ENCODE results near the gene PHF10.

The PHF10 gene

GRCh38 chr6:169738204-169738975 is 14.1 kb upstream of the PHF10 start:
- ATAC-seq (ENCODE audit: low read depth) (no peak), DNase-seq (ENCODE audit: low spot score in 2 of 2) (no peak)
- no peaks in the 10 kb centered on the region for H3K9me3 Mint-ChIP-seq
- peaks cover 1% of the 10 kb centered on the region for H3K36me3 Mint-ChIP-seq
- no peak overlapping the region for H3K27ac Mint-ChIP-seq
- no peak overlapping the region for H3K4me3 Mint-ChIP-seq
- no peaks in the 10 kb centered on the region for H3K4me1 Mint-ChIP-seq
- H3K27me3 Mint-ChIP-seq: peaks cover 6% of the 10 kb centered on the region

- no peak for DNase-seq (ENCODE audit: low spot score in 2 of 2)
- ATAC-seq (ENCODE audit: low read depth): no peak
- H3K9me3 Mint-ChIP-seq: no peaks in the 10 kb centered on the region
- H3K4me3 Mint-ChIP-seq: no peak overlapping the region
- H3K36me3 Mint-ChIP-seq: no peaks in the 10 kb centered on the region
- no peaks in the 10 kb centered on the region for H3K27me3 Mint-ChIP-seq
- H3K4me1 Mint-ChIP-seq: no peaks in the 10 kb centered on the region
- H3K27ac Mint-ChIP-seq: no peak overlapping the region
These were observed 5.7 kb upstream of the PHF10 start for GRCh38 chr6:169729961-169730360.

- Mint-ChIP-seq H3K9me3 (no peaks in the 10 kb centered on the region), H3K36me3 (no peaks in the 10 kb centered on the region), H3K4me3 (no peak overlapping the region), H3K27ac (no peak overlapping the region), H3K27me3 (no peaks in the 10 kb centered on the region), H3K4me1 (peaks cover 6% of the 10 kb centered on the region)
- no peak for DNase-seq (ENCODE audit: low spot score in 2 of 2)
- no peak for ATAC-seq (ENCODE audit: low read depth)
These were observed 2.7 kb upstream of the PHF10 start for GRCh38 chr6:169726963-169727362.

GRCh38 chr6:169726049-169726400 is 1.7 kb upstream of the PHF10 start:
- Mint-ChIP-seq H3K27me3 (no peaks in the 10 kb centered on the region), H3K4me1 (peaks cover 10% of the 10 kb centered on the region), H3K27ac (peak overlapping the region; percentile 73), H3K4me3 (peak overlapping the region; percentile 80), H3K36me3 (no peaks in the 10 kb centered on the region), H3K9me3 (no peaks in the 10 kb centered on the region)
- DNase-seq (ENCODE audit: low spot score in 2 of 2): no peak
- ATAC-seq (ENCODE audit: low read depth): no peak

- ATAC-seq (ENCODE audit: low read depth) (no peak), DNase-seq (ENCODE audit: low spot score in 2 of 2) (no peak)
- Mint-ChIP-seq H3K27me3 (no peaks in the 10 kb centered on the region), H3K4me3 (peak overlapping the region; percentile 80), H3K9me3 (no peaks in the 10 kb centered on the region), H3K4me1 (peaks cover 10% of the 10 kb centered on the region), H3K36me3 (no peaks in the 10 kb centered on the region), H3K27ac (peak overlapping the region; percentile 73)
These were observed 1.1 kb upstream of the PHF10 start for GRCh38 chr6:169725125-169726048.

GRCh38 chr6:169723991-169724493 is 258 bp downstream of the PHF10 start:
- no peaks in the 10 kb centered on the region for H3K27me3 Mint-ChIP-seq
- H3K27ac Mint-ChIP-seq: no peak overlapping the region
- H3K9me3 Mint-ChIP-seq: no peaks in the 10 kb centered on the region
- DNase-seq (ENCODE audit: low spot score in 2 of 2) (peak; percentile 38 to 55), ATAC-seq (ENCODE audit: low read depth) (peak; percentile 49)
- H3K4me3 Mint-ChIP-seq: peak overlapping the region; percentile 65
- H3K4me1 Mint-ChIP-seq: peaks cover 10% of the 10 kb centered on the region
- no peaks in the 10 kb centered on the region for H3K36me3 Mint-ChIP-seq

- DNase-seq (ENCODE audit: low spot score in 2 of 2) (peak; percentile 60 to 75), ATAC-seq (ENCODE audit: low read depth) (peak; percentile 49)
- H3K27ac Mint-ChIP-seq: peak overlapping the region; percentile 94
- H3K4me1 Mint-ChIP-seq: peaks cover 10% of the 10 kb centered on the region
- H3K27me3 Mint-ChIP-seq: no peaks in the 10 kb centered on the region
- peak overlapping the region; percentile 99 for H3K4me3 Mint-ChIP-seq
- no peaks in the 10 kb centered on the region for H3K9me3 Mint-ChIP-seq
- no peaks in the 10 kb centered on the region for H3K36me3 Mint-ChIP-seq
These were observed 945 bp downstream of the PHF10 start for GRCh38 chr6:169723200-169723909.

GRCh38 chr6:169722362-169723199 is 1.7 kb downstream of the PHF10 start:
- Mint-ChIP-seq H3K27me3 (no peaks in the 10 kb centered on the region), H3K4me1 (peaks cover 10% of the 10 kb centered on the region), H3K9me3 (no peaks in the 10 kb centered on the region), H3K36me3 (peaks cover 1% of the 10 kb centered on the region), H3K4me3 (peak overlapping the region; percentile 99), H3K27ac (peak overlapping the region; percentile 94)
- ATAC-seq (ENCODE audit: low read depth) (peak; percentile 4), DNase-seq (ENCODE audit: low spot score in 2 of 2) (peak in 1 of 2 donors; percentile 20)

GRCh38 chr6:169720207-169720855 is 4.0 kb downstream of the PHF10 start:
- ATAC-seq (ENCODE audit: low read depth) (no peak), DNase-seq (ENCODE audit: low spot score in 2 of 2) (no peak)
- H3K36me3 Mint-ChIP-seq: peaks cover 6% of the 10 kb centered on the region
- H3K27me3 Mint-ChIP-seq: no peaks in the 10 kb centered on the region
- peaks cover 10% of the 10 kb centered on the region for H3K4me1 Mint-ChIP-seq
- H3K27ac Mint-ChIP-seq: no peak overlapping the region
- no peaks in the 10 kb centered on the region for H3K9me3 Mint-ChIP-seq
- H3K4me3 Mint-ChIP-seq: no peak overlapping the region

GRCh38 chr6:169719117-169719516 is 5.2 kb downstream of the PHF10 start:
- DNase-seq (ENCODE audit: low spot score in 2 of 2) (no peak), ATAC-seq (ENCODE audit: low read depth) (no peak)
- no peaks in the 10 kb centered on the region for H3K27me3 Mint-ChIP-seq
- H3K27ac Mint-ChIP-seq: no peak overlapping the region
- H3K9me3 Mint-ChIP-seq: no peaks in the 10 kb centered on the region
- peaks cover 10% of the 10 kb centered on the region for H3K4me1 Mint-ChIP-seq
- H3K4me3 Mint-ChIP-seq: no peak overlapping the region
- H3K36me3 Mint-ChIP-seq: peaks cover 6% of the 10 kb centered on the region

GRCh38 chr6:169714595-169714994 is 9.7 kb downstream of the PHF10 start:
- Mint-ChIP-seq H3K4me1 (no peaks in the 10 kb centered on the region), H3K27me3 (no peaks in the 10 kb centered on the region), H3K36me3 (peaks cover 9% of the 10 kb centered on the region), H3K27ac (no peak overlapping the region), H3K4me3 (no peak overlapping the region), H3K9me3 (no peaks in the 10 kb centered on the region)
- ATAC-seq (ENCODE audit: low read depth) (no peak), DNase-seq (ENCODE audit: low spot score in 2 of 2) (no peak)

GRCh38 chr6:169714178-169714577 is 10.1 kb downstream of the PHF10 start:
- Mint-ChIP-seq H3K27ac (no peak overlapping the region), H3K9me3 (no peaks in the 10 kb centered on the region), H3K36me3 (peaks cover 9% of the 10 kb centered on the region), H3K4me1 (peaks cover under 1% of the 10 kb centered on the region), H3K4me3 (no peak overlapping the region), H3K27me3 (no peaks in the 10 kb centered on the region)
- DNase-seq (ENCODE audit: low spot score in 2 of 2) (no peak), ATAC-seq (ENCODE audit: low read depth) (no peak)

GRCh38 chr6:169710009-169710408 is 14.3 kb downstream of the PHF10 start:
- Mint-ChIP-seq H3K4me1 (peaks cover 17% of the 10 kb centered on the region), H3K36me3 (peaks cover 5% of the 10 kb centered on the region), H3K27ac (no peak overlapping the region), H3K27me3 (no peaks in the 10 kb centered on the region), H3K9me3 (no peaks in the 10 kb centered on the region), H3K4me3 (no peak overlapping the region)
- DNase-seq (ENCODE audit: low spot score in 2 of 2) (no peak), ATAC-seq (ENCODE audit: low read depth) (no peak)
